IMR-90 (cell line): ENCODE measurements around the gene CYB5R4. TPM values are rescaled to one million over a fixed set of nuclear protein-coding genes. Genes with fewer than 3 reads are reported as not detected.

ENCODE experiments used
- ATAC-seq: fragments of 200-7000 bp; cut with Tn5 transposase; 2 replicates; pipeline ENCODE4 v1.9.1; 2020; ENCODE audit warnings: low read depth, mild to moderate bottlenecking, moderate library complexity
- BruUV-seq: library from RNA; stranded (reverse); fragments of 400-500 nt; replicated peaks from 2 replicates; lab custom pipeline; 2021; lab: Mats Ljungman, UMichigan
- CTCF ChIA-PET: fragments of 300-600 bp; formaldehyde crosslinking; extraction: SDS; loops from one replicate; lab custom pipeline; 2021; ENCODE audit warnings: antibody characterized with exemption; lab: Yijun Ruan, JAX
- POLR2A ChIA-PET: fragments of 300-600 bp; sonication (Branson Sonifier 250); formaldehyde crosslinking; loops from one replicate; lab custom pipeline; 2022; ENCODE audit warnings: antibody characterized with exemption; ENCODE audit not compliant: unreplicated experiment; lab: Charles Lee
- DNase-seq: peaks from one replicate; pipeline ENCODE4 v3.0.0; 2013
- H2AFZ ChIP-seq: replicated peaks from 2 replicates; pipeline ENCODE3; 2013; ENCODE audit warnings: low read length, mild to moderate bottlenecking; ENCODE audit not compliant: poor library complexity
- H2AK5ac ChIP-seq: 2 replicates; pipeline ENCODE4 v1.6.1; 2013; ENCODE audit warnings: low read depth, low read length, inconsistent platforms
- H2AK9ac ChIP-seq: replicated peaks from 2 replicates; pipeline ENCODE3; 2013; ENCODE audit warnings: mild to moderate bottlenecking, low read depth, low read length, moderate library complexity; ENCODE audit not compliant: poor library complexity
- H2BK120ac ChIP-seq: 2 replicates; pipeline ENCODE4 v1.6.1; 2013; ENCODE audit warnings: low read depth, low read length, inconsistent platforms
- H2BK15ac ChIP-seq: 3 replicates; pipeline ENCODE4 v1.6.1; 2013; ENCODE audit warnings: low read depth, low read length, inconsistent platforms
- H2BK20ac ChIP-seq: 2 replicates; pipeline ENCODE4 v1.6.1; 2013; ENCODE audit warnings: low read depth, mild to moderate bottlenecking, inconsistent platforms, low read length, moderate library complexity
- H2BK5ac ChIP-seq: 2 replicates; pipeline ENCODE4 v1.6.1; 2013; ENCODE audit warnings: mild to moderate bottlenecking, low read depth, low read length, inconsistent platforms; ENCODE audit not compliant: poor library complexity, severe bottlenecking
- H3K14ac ChIP-seq: replicated peaks from 2 replicates; pipeline ENCODE4 v1.6.1; 2013; ENCODE audit warnings: low read depth, low read length, inconsistent platforms
- H3K18ac ChIP-seq: 2 replicates; pipeline ENCODE4 v1.6.1; 2013; ENCODE audit warnings: low read depth, low read length, control low read depth
- H3K23ac ChIP-seq: 2 replicates; pipeline ENCODE4 v1.6.1; 2013; ENCODE audit warnings: low read depth, low read length, inconsistent platforms
- H3K27ac ChIP-seq: 2 replicates; pipeline ENCODE4 v1.5.1; 2013; ENCODE audit warnings: mild to moderate bottlenecking, control low read depth, low read length; ENCODE audit not compliant: insufficient read depth
- H3K27me3 ChIP-seq: 2 replicates; pipeline ENCODE4 v1.6.1; 2013; ENCODE audit warnings: low read length; ENCODE audit not compliant: control insufficient read depth, insufficient read depth
- H3K36me3 ChIP-seq: 2 replicates; pipeline ENCODE4 v1.6.1; 2013; ENCODE audit warnings: low read length, mixed read lengths; ENCODE audit not compliant: control insufficient read depth, insufficient read depth
- H3K4ac ChIP-seq: 2 replicates; pipeline ENCODE4 v1.6.1; 2013; ENCODE audit warnings: low read depth, low read length, inconsistent platforms
- H3K4me1 ChIP-seq: 2 replicates; pipeline ENCODE4 v1.6.1; 2013; ENCODE audit warnings: low read length, mixed read lengths; ENCODE audit not compliant: control insufficient read depth, insufficient read depth
- H3K4me2 ChIP-seq: 2 replicates; pipeline ENCODE4 v1.6.1; 2013; ENCODE audit warnings: low read depth, mild to moderate bottlenecking, control low read depth, low read length, moderate library complexity
- H3K4me3 ChIP-seq: 2 replicates; pipeline ENCODE4 v1.5.1; 2013; ENCODE audit warnings: low read depth, mild to moderate bottlenecking, control low read depth, low read length, moderate library complexity; ENCODE audit not compliant: insufficient read depth
- H3K56ac ChIP-seq: 2 replicates; pipeline ENCODE4 v1.6.1; 2013; ENCODE audit warnings: low read length, inconsistent platforms; ENCODE audit not compliant: insufficient read depth; ENCODE audit errors: extremely low read depth
- H3K79me1 ChIP-seq, 2 experiments: 2 replicates each; pipeline ENCODE4 v1.6.1; 2013; ENCODE audit warnings: low read length in 2 of 2, inconsistent platforms in 1 of 2, low read depth in 1 of 2
- H3K9ac ChIP-seq: 2 replicates; pipeline ENCODE4 v1.6.1; 2013; ENCODE audit warnings: low read depth, low read length, control low read depth
- H3K9me1 ChIP-seq: 2 replicates; pipeline ENCODE4 v1.6.1; 2013; ENCODE audit warnings: low read length, inconsistent platforms; ENCODE audit not compliant: insufficient read depth
- H3K9me3 ChIP-seq: 2 replicates; pipeline ENCODE4 v1.6.1; 2013; ENCODE audit warnings: low read length; ENCODE audit not compliant: control insufficient read depth, insufficient read depth
- H4K20me1 ChIP-seq: 2 replicates; pipeline ENCODE4 v1.6.1; 2013; ENCODE audit warnings: low read length, inconsistent platforms; ENCODE audit not compliant: insufficient read depth
- H4K5ac ChIP-seq: 2 replicates; pipeline ENCODE4 v1.6.1; 2013; ENCODE audit warnings: mild to moderate bottlenecking, low read depth, low read length, control low read depth
- H4K8ac ChIP-seq, 2 experiments: 2 replicates each; pipeline ENCODE4 v1.6.1; 2013; ENCODE audit warnings: low read depth in 2 of 2, low read length in 2 of 2, control low read depth in 1 of 2, inconsistent platforms in 1 of 2
- H4K91ac ChIP-seq: 2 replicates; pipeline ENCODE4 v1.6.1; 2013; ENCODE audit warnings: low read depth, low read length, inconsistent platforms; ENCODE audit not compliant: insufficient read depth
- BHLHE40 ChIP-seq: fragments of 150-350 bp; IDR thresholded peaks from 2 replicates; pipeline ENCODE4 v1.6.1; 2016; ENCODE audit warnings: mild to moderate bottlenecking, low read depth, low read length
- CEBPB ChIP-seq: IDR thresholded peaks from 2 replicates; pipeline ENCODE4 v1.6.1; 2012; ENCODE audit warnings: low read depth, low read length, improper control_type of control experiment
- CHD1 ChIP-seq: IDR thresholded peaks from 2 replicates; pipeline ENCODE4 v1.6.1; 2012; ENCODE audit warnings: low read depth, low read length, improper control_type of control experiment
- CTCF ChIP-seq: conservative IDR thresholded peaks from 2 replicates; pipeline ENCODE4 v1.5.1; 2012; ENCODE audit warnings: mild to moderate bottlenecking, low read depth, low read length, improper control_type of control experiment
- ELK1 ChIP-seq: fragments of 150-350 bp; IDR thresholded peaks from 2 replicates; pipeline ENCODE4 v1.6.1; 2016; ENCODE audit warnings: low read depth, mild to moderate bottlenecking, low read length, moderate library complexity, borderline replicate concordance
- FOS ChIP-seq: fragments of 150-350 bp; IDR thresholded peaks from 2 replicates; pipeline ENCODE4 v1.6.1; 2016; ENCODE audit warnings: low read depth, low read length
- MAFK ChIP-seq: IDR thresholded peaks from 2 replicates; pipeline ENCODE4 v1.6.1; 2012; ENCODE audit warnings: low read depth, low read length, improper control_type of control experiment
- MAZ ChIP-seq: IDR thresholded peaks from 2 replicates; pipeline ENCODE4 v1.6.1; 2012; ENCODE audit warnings: low read depth, mild to moderate bottlenecking, low read length, improper control_type of control experiment, moderate library complexity, borderline replicate concordance
- MXI1 ChIP-seq: IDR thresholded peaks from 2 replicates; pipeline ENCODE4 v1.6.1; 2012; ENCODE audit warnings: low read depth, mild to moderate bottlenecking, low read length, moderate library complexity, borderline replicate concordance
- NFE2L2 ChIP-seq: fragments of 150-350 bp; IDR thresholded peaks from 2 replicates; pipeline ENCODE4 v1.6.1; 2016; ENCODE audit warnings: low read depth, mild to moderate bottlenecking, low read length
- POLR2A ChIP-seq: IDR thresholded peaks from 2 replicates; pipeline ENCODE4 v1.6.1; 2012; ENCODE audit warnings: mild to moderate bottlenecking, low read depth, low read length
- RAD21 ChIP-seq: IDR thresholded peaks from 2 replicates; pipeline ENCODE4 v1.6.1; 2012; ENCODE audit warnings: low read length, improper control_type of control experiment
- RCOR1 ChIP-seq: IDR thresholded peaks from 2 replicates; pipeline ENCODE4 v1.6.1; 2012; ENCODE audit warnings: mild to moderate bottlenecking, low read length, improper control_type of control experiment; ENCODE audit not compliant: insufficient replicate concordance
- RFX5 ChIP-seq: IDR thresholded peaks from 2 replicates; pipeline ENCODE4 v1.8.0; 2012; ENCODE audit warnings: low read depth, mild to moderate bottlenecking, low read length, moderate library complexity
- SMC3 ChIP-seq: fragments of 150-350 bp; IDR thresholded peaks from 2 replicates; pipeline ENCODE4 v1.6.1; 2016; ENCODE audit warnings: low read depth, mild to moderate bottlenecking, antibody characterized with exemption, low read length, moderate library complexity
- USF2 ChIP-seq: fragments of 150-350 bp; IDR thresholded peaks from 2 replicates; pipeline ENCODE4 v1.6.1; 2017; ENCODE audit warnings: mild to moderate bottlenecking, antibody characterized with exemption, low read length, low read depth
- WGBS, 2 experiments: methylation state at CpG; one replicate each; pipeline versions ENCODE4 v1.1.5 to v1.1.7; 2013; ENCODE audit warnings: missing lambda C conversion rate in 2 of 2; ENCODE audit not compliant: insufficient read length in 1 of 2; ENCODE audit errors: extremely low coverage in 2 of 2; 5-methylcytosine and 5-hydroxymethylcytosine counted together
- dilution Hi-C: fragments of 300-500 bp; cut with HindIII; formaldehyde crosslinking; loops from one replicate; pipeline ENCODE4 v1.14.3; 2018; ENCODE audit warnings: low sequenced_read_pairs; ENCODE audit not compliant: unreplicated experiment
- in situ Hi-C: fragments of 300-500 bp; cut with MboI; formaldehyde crosslinking; loops from 3 replicates; pipeline ENCODE4 v1.14.3; 2019; ENCODE audit warnings: low sequenced_read_pairs, inconsistent platforms, mixed read lengths
- intact Hi-C: fragments of 100-400 bp; cut with micrococcal nuclease; formaldehyde crosslinking; loops from 2 replicates; pipeline ENCODE4 v1.10.0; 2022
- polyA plus RNA-seq, 3 experiments: library from polyadenylated mRNA; depleted of rRNA; stranded (reverse); fragments of >200 nt; gene quantifications; 2 replicates each; pipeline ENCODE4 v1.2.3, GENCODE V29; 2012; ENCODE audit warnings: low replicate concordance in 1 of 3
- total RNA-seq: library from RNA; depleted of rRNA; stranded (reverse); fragments of >200 nt; gene quantifications from 2 replicates; pipeline ENCODE4 v1.2.3, GENCODE V29; 2012

CYB5R4 gene
- total and polyA plus RNA-seq, 2 of the 4 experiments (the other 2 are of a cell fraction), result 3.2 to 6.1 TPM

- CTCF ChIA-PET, result interaction anchor here (0.5 kb wide), 1 partner anchor 359 kb away, joined by 3 read pairs; no protein-coding TSS in a partner anchor
- in situ Hi-C loops (no loop called here), dilution Hi-C loops (no loop called here), intact Hi-C loops (no loop called here)
- Histone ChIP-seq H3K4me2 (no peak overlapping the region), H3K79me1 (no peaks in the 10 kb centered on the region), H3K4ac (no peak overlapping the region), H2BK20ac (no peak overlapping the region), H2AK9ac (no peak overlapping the region), H3K23ac (no peak overlapping the region), H3K18ac (no peak overlapping the region), H4K5ac (no peak overlapping the region), H3K9me1 (no peaks in the 10 kb centered on the region), H3K56ac (no peak overlapping the region), H2AK5ac (no peak overlapping the region), H3K9ac (no peak overlapping the region), H4K91ac (no peak overlapping the region), H2BK15ac (no peak overlapping the region), H3K9me3 (no peaks in the 10 kb centered on the region), H4K20me1 (no peaks in the 10 kb centered on the region), H2BK120ac (no peak overlapping the region), H3K27me3 (peaks cover 16% of the 10 kb centered on the region), H3K36me3 (no peaks in the 10 kb centered on the region), H3K4me1 (no peaks in the 10 kb centered on the region), H3K14ac (no peak overlapping the region), H3K4me3 (no peak overlapping the region), H2AFZ (no peak overlapping the region), H2BK5ac (no peak overlapping the region), H3K27ac (no peak overlapping the region), H4K8ac (no peak overlapping the region)
- WGBS, 2 experiments, result no CpG with 5 or more reads among the region's 3 CpGs
- POLR2A ChIA-PET, result no interaction called here
- no TSS peak for BruUV-seq
- DNase-seq (no peak), ATAC-seq (no peak)
- TF ChIP-seq SMC3 (no peak), NFE2L2 (no peak), MXI1 (no peak), CHD1 (no peak), RCOR1 (no peak), BHLHE40 (no peak), CEBPB (no peak), CTCF (no peak), FOS (no peak), POLR2A (no peak), MAFK (no peak), RAD21 (no peak), ELK1 (no peak), MAZ (no peak), RFX5 (no peak), USF2 (no peak)
These were observed 9.9 kb upstream of the CYB5R4 start for GRCh38 chr6:83849610-83850009.
